Liver (tissue), 3 donors: ENCODE measurements around the gene HEPHL1.

Experiments
- RAD21 ChIP-seq, 2 donors: IDR thresholded peaks; 2 replicates each; pipeline ENCODE4 v1.6.1; 2016; ENCODE audit warnings: antibody characterized with exemption in 2 of 2, mild to moderate bottlenecking in 2 of 2
- RXRA ChIP-seq, 2 donors: IDR thresholded peaks; 2 replicates each; pipeline ENCODE4 v1.6.1; 2017 to 2018; ENCODE audit warnings: antibody characterized with exemption in 2 of 2, mild to moderate bottlenecking in 1 of 2
- TAF1 ChIP-seq: conservative IDR thresholded peaks from 2 replicates; pipeline ENCODE4 v1.6.1; 2016; ENCODE audit warnings: antibody characterized with exemption, mild to moderate bottlenecking
- TF ChIP-seq, protein P1 (sequence below): fragments of 150-350 bp; IDR thresholded peaks from 2 replicates; pipeline ENCODE4 v1.5.1; 2017; ENCODE audit warnings: improper control_type of control experiment, low read depth, low read length; ENCODE audit not compliant: missing input control
- TF ChIP-seq, protein P2 (sequence below): IDR thresholded peaks from 2 replicates; pipeline ENCODE4 v1.6.1; 2016; ENCODE audit warnings: antibody characterized with exemption, mild to moderate bottlenecking
- TF ChIP-seq, protein P3 (sequence below): IDR thresholded peaks from 2 replicates; pipeline ENCODE4 v1.6.1; 2016; ENCODE audit warnings: antibody characterized with exemption
- donor health status: healthy.
- donor health status: healthy.

DNA sequence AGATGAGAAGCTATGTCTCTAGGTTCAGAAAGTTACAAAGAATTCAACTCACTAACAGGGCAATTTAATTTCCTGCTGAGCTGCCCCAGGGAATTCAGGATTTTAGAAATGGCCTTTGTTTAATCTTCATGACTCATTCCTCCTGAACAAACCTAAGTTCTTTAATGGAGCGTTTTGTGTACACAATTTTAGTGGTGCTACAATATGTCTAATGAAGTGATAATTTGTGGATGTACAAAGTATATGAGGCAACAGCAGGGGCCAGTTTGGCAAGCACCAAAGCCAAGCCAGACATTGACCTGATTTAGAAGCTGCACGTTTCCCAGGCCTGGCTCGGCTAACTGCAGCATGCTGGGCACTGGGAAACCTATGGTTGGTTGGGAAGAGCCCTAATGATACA is 34.4 kb upstream of the HEPHL1 start:
- TF ChIP-seq RAD21 (IDR thresholded peaks at IDR 0.05) = no peak
- TF ChIP-seq, protein P1, sequence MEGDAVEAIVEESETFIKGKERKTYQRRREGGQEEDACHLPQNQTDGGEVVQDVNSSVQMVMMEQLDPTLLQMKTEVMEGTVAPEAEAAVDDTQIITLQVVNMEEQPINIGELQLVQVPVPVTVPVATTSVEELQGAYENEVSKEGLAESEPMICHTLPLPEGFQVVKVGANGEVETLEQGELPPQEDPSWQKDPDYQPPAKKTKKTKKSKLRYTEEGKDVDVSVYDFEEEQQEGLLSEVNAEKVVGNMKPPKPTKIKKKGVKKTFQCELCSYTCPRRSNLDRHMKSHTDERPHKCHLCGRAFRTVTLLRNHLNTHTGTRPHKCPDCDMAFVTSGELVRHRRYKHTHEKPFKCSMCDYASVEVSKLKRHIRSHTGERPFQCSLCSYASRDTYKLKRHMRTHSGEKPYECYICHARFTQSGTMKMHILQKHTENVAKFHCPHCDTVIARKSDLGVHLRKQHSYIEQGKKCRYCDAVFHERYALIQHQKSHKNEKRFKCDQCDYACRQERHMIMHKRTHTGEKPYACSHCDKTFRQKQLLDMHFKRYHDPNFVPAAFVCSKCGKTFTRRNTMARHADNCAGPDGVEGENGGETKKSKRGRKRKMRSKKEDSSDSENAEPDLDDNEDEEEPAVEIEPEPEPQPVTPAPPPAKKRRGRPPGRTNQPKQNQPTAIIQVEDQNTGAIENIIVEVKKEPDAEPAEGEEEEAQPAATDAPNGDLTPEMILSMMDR = no peak
- no peak for TF ChIP-seq TAF1
- TF ChIP-seq RXRA (IDR thresholded peaks at IDR 0.05) = no peak
- TF ChIP-seq, protein P2, sequence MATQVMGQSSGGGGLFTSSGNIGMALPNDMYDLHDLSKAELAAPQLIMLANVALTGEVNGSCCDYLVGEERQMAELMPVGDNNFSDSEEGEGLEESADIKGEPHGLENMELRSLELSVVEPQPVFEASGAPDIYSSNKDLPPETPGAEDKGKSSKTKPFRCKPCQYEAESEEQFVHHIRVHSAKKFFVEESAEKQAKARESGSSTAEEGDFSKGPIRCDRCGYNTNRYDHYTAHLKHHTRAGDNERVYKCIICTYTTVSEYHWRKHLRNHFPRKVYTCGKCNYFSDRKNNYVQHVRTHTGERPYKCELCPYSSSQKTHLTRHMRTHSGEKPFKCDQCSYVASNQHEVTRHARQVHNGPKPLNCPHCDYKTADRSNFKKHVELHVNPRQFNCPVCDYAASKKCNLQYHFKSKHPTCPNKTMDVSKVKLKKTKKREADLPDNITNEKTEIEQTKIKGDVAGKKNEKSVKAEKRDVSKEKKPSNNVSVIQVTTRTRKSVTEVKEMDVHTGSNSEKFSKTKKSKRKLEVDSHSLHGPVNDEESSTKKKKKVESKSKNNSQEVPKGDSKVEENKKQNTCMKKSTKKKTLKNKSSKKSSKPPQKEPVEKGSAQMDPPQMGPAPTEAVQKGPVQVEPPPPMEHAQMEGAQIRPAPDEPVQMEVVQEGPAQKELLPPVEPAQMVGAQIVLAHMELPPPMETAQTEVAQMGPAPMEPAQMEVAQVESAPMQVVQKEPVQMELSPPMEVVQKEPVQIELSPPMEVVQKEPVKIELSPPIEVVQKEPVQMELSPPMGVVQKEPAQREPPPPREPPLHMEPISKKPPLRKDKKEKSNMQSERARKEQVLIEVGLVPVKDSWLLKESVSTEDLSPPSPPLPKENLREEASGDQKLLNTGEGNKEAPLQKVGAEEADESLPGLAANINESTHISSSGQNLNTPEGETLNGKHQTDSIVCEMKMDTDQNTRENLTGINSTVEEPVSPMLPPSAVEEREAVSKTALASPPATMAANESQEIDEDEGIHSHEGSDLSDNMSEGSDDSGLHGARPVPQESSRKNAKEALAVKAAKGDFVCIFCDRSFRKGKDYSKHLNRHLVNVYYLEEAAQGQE = no peak
- TF ChIP-seq, protein P3, sequence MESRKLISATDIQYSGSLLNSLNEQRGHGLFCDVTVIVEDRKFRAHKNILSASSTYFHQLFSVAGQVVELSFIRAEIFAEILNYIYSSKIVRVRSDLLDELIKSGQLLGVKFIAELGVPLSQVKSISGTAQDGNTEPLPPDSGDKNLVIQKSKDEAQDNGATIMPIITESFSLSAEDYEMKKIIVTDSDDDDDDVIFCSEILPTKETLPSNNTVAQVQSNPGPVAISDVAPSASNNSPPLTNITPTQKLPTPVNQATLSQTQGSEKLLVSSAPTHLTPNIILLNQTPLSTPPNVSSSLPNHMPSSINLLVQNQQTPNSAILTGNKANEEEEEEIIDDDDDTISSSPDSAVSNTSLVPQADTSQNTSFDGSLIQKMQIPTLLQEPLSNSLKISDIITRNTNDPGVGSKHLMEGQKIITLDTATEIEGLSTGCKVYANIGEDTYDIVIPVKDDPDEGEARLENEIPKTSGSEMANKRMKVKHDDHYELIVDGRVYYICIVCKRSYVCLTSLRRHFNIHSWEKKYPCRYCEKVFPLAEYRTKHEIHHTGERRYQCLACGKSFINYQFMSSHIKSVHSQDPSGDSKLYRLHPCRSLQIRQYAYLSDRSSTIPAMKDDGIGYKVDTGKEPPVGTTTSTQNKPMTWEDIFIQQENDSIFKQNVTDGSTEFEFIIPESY = no peak
